ENCODE data around the gene STARD13.

GRCh38 chr13:33083054-33083453, 202.5 kb downstream of the STARD13 start:
- TF ChIP-seq CTCF (IDR thresholded peaks at IDR 0.05), result no peak
- no peak for TF ChIP-seq EZH2 (IDR thresholded peaks at IDR 0.05; ENCODE audit: borderline replicate concordance, insufficient read depth, low read depth, low read length, poor library complexity, severe bottlenecking)

Data from B cell (primary cell).